Ovary (tissue), 9 donors: ENCODE results near the gene CTPS2. TPM values are rescaled to one million over a fixed set of nuclear protein-coding genes. Genes with fewer than 3 reads are reported as not detected.
A peak's percentile ranks its signal among the peaks of the same experiment; 100 is the strongest.

ENCODE experiments used
- DNase-seq, 5 donors: peaks; one replicate each; pipeline ENCODE4 v3.0.0-alpha.2; 2019 to 2020
- H3K27ac ChIP-seq, 2 donors: fragments of 200-600 bp; one replicate each; pipeline versions ENCODE4 v1.5.1 to v1.8.0; 2019 to 2022
- H3K27me3 ChIP-seq: fragments of 200-600 bp; one replicate; pipeline ENCODE4 v1.8.0; 2022
- H3K36me3 ChIP-seq: fragments of 200-600 bp; sonication (generic); one replicate; pipeline ENCODE4 v1.5.1; 2019
- H3K4me1 ChIP-seq: one replicate; pipeline ENCODE4 v1.8.1; 2013; ENCODE audit warnings: mild to moderate bottlenecking, moderate library complexity; ENCODE audit not compliant: insufficient read depth
- H3K4me3 ChIP-seq: fragments of 200-600 bp; sonication (generic); one replicate; pipeline ENCODE4 v1.5.1; 2017
- H3K9me3 ChIP-seq, 2 donors: fragments of 200-600 bp in 1 of 2; sonication (generic) in 1 of 2; one replicate each; pipeline versions ENCODE4 v1.5.1 to v1.8.1; 2013 to 2019; ENCODE audit warnings: mild to moderate bottlenecking in 1 of 2, moderate library complexity in 1 of 2
- CTCF ChIP-seq, 3 donors: fragments of 450-650 bp in 2 of 3; fragments of 200-600 bp in 1 of 3; IDR thresholded peaks; one replicate each; pipeline versions ENCODE4 v1.5.1 to v1.8.0; 2016 to 2022; ENCODE audit warnings: antibody characterized with exemption in 3 of 3, mild to moderate bottlenecking in 1 of 3
- EP300 ChIP-seq: sonication (generic); formaldehyde crosslinking; IDR thresholded peaks from one replicate; pipeline ENCODE4 v1.6.1; 2017; ENCODE audit warnings: antibody characterized with exemption
- POLR2A ChIP-seq: fragments of 450-650 bp; IDR thresholded peaks from one replicate; pipeline ENCODE4 v1.6.1; 2017; ENCODE audit warnings: antibody characterized with exemption, mild to moderate bottlenecking, moderate library complexity
- WGBS, 3 donors: extraction: QIAGEN DNeasy Blood & Tissue Kit in 1 of 3; methylation state at CpG; one replicate each; pipeline versions ENCODE4 v1.1.5 to v1.1.7; 2013 to 2017; 5-methylcytosine and 5-hydroxymethylcytosine counted together
- intact Hi-C, 4 donors: fragments of 100-400 bp; cut with DNase I; formaldehyde crosslinking; loops; one replicate each; pipeline versions ENCODE4 v1.11.0 to v1.15.1; 2022 to 2023
- polyA plus RNA-seq, 2 donors: library from polyadenylated mRNA; stranded (reverse); fragments of 200-250 nt in 1 of 2; fragments of 350-450 nt in 1 of 2; fragmentation: Illumina TruSeq in 1 of 2; extraction: RNeasy Lipid Tissue Mini Kit (QIAGEN cat#74804) in 1 of 2; gene quantifications; one replicate each; pipeline ENCODE4 v1.2.3, GENCODE V29; 2013 to 2014
- total RNA-seq, 7 donors: library from RNA; depleted of rRNA in 2 of 7; stranded (reverse); fragments of >200 nt in 2 of 7; fragmentation: NEBNext Ultra II Directional in 3 of 7; extraction: Animal tissue kit (Norgen Biotek cat#: 25700) in 3 of 7; gene quantifications; one replicate each; pipeline versions ENCODE4 v1.1.0 to v1.2.4, GENCODE V29; 2016 to 2023
- donor health status: DM: no; HTN: no; CAD: no; lungs with moderate emphysema.
- donor health status: DM: no; HTN: no; CAD: no.
- donor health status: Bipolar disorder and iron deficiency.
- donor health status: DM: yes; HTN: yes; CAD: no.
- donor health status: DM: no; HTN: no; CAD: no.
- donor health status: DM: yes; HTN: yes; CAD: no.

The CTPS2 gene
- total and polyA plus RNA-seq, 9 donors = 10.6 to 26.3 (median 17.2) TPM

- Histone ChIP-seq H3K9me3 (no peaks in the 10 kb centered on the region), H3K27me3 (no peaks in the 10 kb centered on the region), H3K4me3 (no peak overlapping the region), H3K4me1 (no peaks in the 10 kb centered on the region), H3K27ac (no peak overlapping the region), H3K36me3 (no peaks in the 10 kb centered on the region)
- DNase-seq = no peak
- WGBS, 3 donors = 87 to 90% (median 88%) methylated on average over 15 of the region's 15 CpGs
- intact Hi-C loops = no loop called here
- TF ChIP-seq EP300 = no peak
- TF ChIP-seq POLR2A = no peak
Observed at GRCh38 chrX:16702700-16703599, 9.5 kb downstream of the CTPS2 start.

- no peak overlapping the region for H3K4me3 ChIP-seq
- H3K27me3 ChIP-seq = no peaks in the 10 kb centered on the region
- H3K36me3 ChIP-seq = no peaks in the 10 kb centered on the region
- no peak for DNase-seq
- no peaks in the 10 kb centered on the region for H3K9me3 ChIP-seq
- intact Hi-C loops = no loop called here
- no peaks in the 10 kb centered on the region for H3K4me1 ChIP-seq
- WGBS, 3 donors = 66 to 71% (median 68%) methylated on average over 2 of the region's 2 CpGs
- TF ChIP-seq EP300 (no peak), CTCF (IDR thresholded peaks at IDR 0.05) (no peak), POLR2A (no peak)
- H3K27ac ChIP-seq = no peak overlapping the region
Observed at GRCh38 chrX:16700734-16701133, 11.7 kb downstream of the CTPS2 start.

- WGBS, 3 donors = 82 to 88% (median 87%) methylated on average over 6 of the region's 6 CpGs
- Histone ChIP-seq H3K27ac (no peak overlapping the region), H3K4me3 (no peak overlapping the region), H3K36me3 (no peaks in the 10 kb centered on the region), H3K4me1 (no peaks in the 10 kb centered on the region), H3K9me3 (no peaks in the 10 kb centered on the region), H3K27me3 (no peaks in the 10 kb centered on the region)
- TF ChIP-seq EP300 (no peak), CTCF (IDR thresholded peaks at IDR 0.05) (no peak), POLR2A (no peak)
- no peak for DNase-seq
- intact Hi-C loops = no loop called here
Observed at GRCh38 chrX:16699389-16699788, 13.1 kb downstream of the CTPS2 start.

GRCh38 chrX:16696956-16697355 is 15.5 kb downstream of the CTPS2 start:
- TF ChIP-seq CTCF (IDR thresholded peaks at IDR 0.05) = no peak
- no peak for TF ChIP-seq POLR2A
- TF ChIP-seq EP300 = no peak
- no peaks in the 10 kb centered on the region for H3K9me3 ChIP-seq
- H3K4me1 ChIP-seq = no peaks in the 10 kb centered on the region
- H3K36me3 ChIP-seq = no peaks in the 10 kb centered on the region
- 58 to 67% (median 63%) methylated on average over 3 of the region's 3 CpGs for WGBS, 3 donors
- H3K27ac ChIP-seq = no peak overlapping the region
- no peaks in the 10 kb centered on the region for H3K27me3 ChIP-seq
- H3K4me3 ChIP-seq = no peak overlapping the region
- intact Hi-C loops = no loop called here
- no peak for DNase-seq

GRCh38 chrX:16695079-16695676 is 17.3 kb downstream of the CTPS2 start:
- 41 to 49% (median 49%) methylated on average over 10 of the region's 10 CpGs for WGBS, 3 donors
- no peak overlapping the region for H3K27ac ChIP-seq

More at GRCh38 chrX:16695079-16695676, 17.3 kb downstream of the CTPS2 start:
- H3K36me3 ChIP-seq = no peaks in the 10 kb centered on the region
- no peaks in the 10 kb centered on the region for H3K27me3 ChIP-seq
- intact Hi-C loops = no loop called here
- TF ChIP-seq EP300 (no peak), POLR2A (no peak), CTCF (IDR thresholded peaks at IDR 0.05) (peak; percentile 41 to 61 (median 58))
- H3K9me3 ChIP-seq = no peaks in the 10 kb centered on the region
- H3K4me3 ChIP-seq = no peak overlapping the region
- H3K4me1 ChIP-seq = no peaks in the 10 kb centered on the region
- DNase-seq = peak; percentile 31 to 75 (median 69)
